ENCODE results near the gene RASA3. TPM values are rescaled to one million over a fixed set of nuclear protein-coding genes. Genes with fewer than 3 reads are reported as not detected.
A peak's percentile ranks its signal among the peaks of the same experiment; 100 is the strongest.

The RASA3 gene
- total and polyA plus RNA-seq, 2 of the 4 experiments (the other 2 are of a cell fraction): 21.0 to 31.4 TPM

- no peak overlapping the region for H2BK20ac ChIP-seq (ENCODE audit: low read depth, low read length)
- peaks cover 12% of the 10 kb centered on the region for H3K9me1 ChIP-seq (ENCODE audit: insufficient read depth, low read length)
- H2BK5ac ChIP-seq (ENCODE audit: low read depth, low read length, poor library complexity, severe bottlenecking): peak overlapping the region; percentile 56
- POLR2A ChIA-PET (ENCODE audit: unreplicated experiment): no interaction called here
- H3K9me3 ChIP-seq (ENCODE audit: control insufficient read depth, insufficient read depth, low read length): no peaks in the 10 kb centered on the region
- H3K27ac ChIP-seq (ENCODE audit: insufficient read depth, low read length): peak overlapping the region; percentile 59
- H3K9ac ChIP-seq (ENCODE audit: low read depth, low read length): no peak overlapping the region
- no peak for TF ChIP-seq POLR2A (IDR thresholded peaks at IDR 0.05; ENCODE audit: low read depth, low read length)
- TF ChIP-seq MAZ (IDR thresholded peaks at IDR 0.05; ENCODE audit: borderline replicate concordance, low read depth, low read length): no peak
- no peak for TF ChIP-seq MXI1 (IDR thresholded peaks at IDR 0.05; ENCODE audit: borderline replicate concordance, low read depth, low read length)
- H3K27me3 ChIP-seq (ENCODE audit: control insufficient read depth, insufficient read depth, low read length): no peaks in the 10 kb centered on the region
- H3K14ac ChIP-seq (replicated peaks; ENCODE audit: low read depth, low read length): 0 out of 2 replicates have a peak overlapping the region, but pooled peaks have one; percentile 54
- no peak overlapping the region for H3K4me2 ChIP-seq (ENCODE audit: low read depth, low read length)
- H3K23ac ChIP-seq (ENCODE audit: low read depth, low read length): 0 out of 2 replicates have a peak overlapping the region, but pooled peaks have one; percentile 4
- no peak overlapping the region for H3K4me3 ChIP-seq (ENCODE audit: insufficient read depth, low read depth, low read length)
- peak overlapping the region; percentile 90 for H2AK9ac ChIP-seq (replicated peaks; ENCODE audit: low read depth, low read length, poor library complexity)
- peaks cover 0 to 71% of the 10 kb centered on the region in 2 experiments; a peak in 3 of 4 replicates for H3K79me1 ChIP-seq (ENCODE audit: low read depth in 1 of 2, low read length in 2 of 2)
- no peak overlapping the region; the same call in 1 of the 2 replicates for H4K5ac ChIP-seq (ENCODE audit: low read depth, low read length)
- dilution Hi-C loops (cut with HindIII; ENCODE audit: low sequenced_read_pairs, unreplicated experiment) (no loop called here), intact Hi-C loops (cut with micrococcal nuclease) (no loop called here), in situ Hi-C loops (cut with MboI; ENCODE audit: low sequenced_read_pairs) (no loop called here)
- no peak overlapping the region for H2AFZ ChIP-seq (replicated peaks; ENCODE audit: low read length, poor library complexity)
- H2AK5ac ChIP-seq (ENCODE audit: low read depth, low read length): peak overlapping the region; percentile 24; the same call in 1 of the 2 replicates
- H3K36me3 ChIP-seq (ENCODE audit: control insufficient read depth, insufficient read depth, low read length): peaks cover 9% of the 10 kb centered on the region; the same call in 1 of the 2 replicates
- no peak overlapping the region for H3K56ac ChIP-seq (ENCODE audit: extremely low read depth, insufficient read depth, low read length)
- 81% methylated on average over 16 of the region's 29 CpGs; no CpG with 5 or more reads in 1 of the 2 experiments for WGBS, 2 experiments (ENCODE audit: extremely low coverage in 2 of 2, insufficient read length in 1 of 2)
- CTCF ChIA-PET: no interaction called here
- no TSS peak for BruUV-seq (replicated peaks)
- ATAC-seq (ENCODE audit: low read depth): no peak
- H4K91ac ChIP-seq (ENCODE audit: insufficient read depth, low read depth, low read length): peak overlapping the region; percentile 3; the same call in 1 of the 2 replicates
- H3K4me1 ChIP-seq (ENCODE audit: control insufficient read depth, insufficient read depth, low read length): peaks cover 37% of the 10 kb centered on the region
- DNase-seq: no peak
- H4K8ac ChIP-seq (ENCODE audit: low read depth in 2 of 2, low read length in 2 of 2): peak overlapping the region in 1 of 2 experiments; percentile 50; a peak in 2 of 4 replicates
- H3K4ac ChIP-seq (ENCODE audit: low read depth, low read length): peak overlapping the region; percentile 54
- no peak overlapping the region for H3K18ac ChIP-seq (ENCODE audit: low read depth, low read length)
- peaks cover 87% of the 10 kb centered on the region for H4K20me1 ChIP-seq (ENCODE audit: insufficient read depth, low read length)
- peak overlapping the region; percentile 38 for H2BK120ac ChIP-seq (ENCODE audit: low read depth, low read length)
- H2BK15ac ChIP-seq (ENCODE audit: low read depth, low read length): no peak overlapping the region
Observed at GRCh38 chr13:114100446-114101357, 31.7 kb downstream of the RASA3 start.

Measured in IMR-90 (cell line).